ENCODE measurements around the gene TBX1. TPM values are rescaled to one million over a fixed set of nuclear protein-coding genes. Genes with fewer than 3 reads are reported as not detected.

The TBX1 gene
- total and polyA plus RNA-seq, 2 of the 13 experiments (the other 11 are each of a cell fraction or from before 2014, with no cell fraction given), result not detected

- in situ Hi-C loops (cut with HindIII; ENCODE audit: extremely low pct_ligation_motif_present, low pct_unique_long_range_greater_than_20kb) (no loop called here), intact Hi-C loops (cut with micrococcal nuclease; ENCODE audit: unreplicated experiment) (no loop called here)
- no peaks in the 10 kb centered on the region for H3K9me3 ChIP-seq (ENCODE audit: low read length)
- ChIA-PET POLR2A (no interaction called here), CTCF (ENCODE audit: low intra/inter-chr PET ratio, low total read pairs) (no interaction called here)
- WGBS (ENCODE audit: low lambda C conversion rate), result 63% methylated on average over 21 of the region's 24 CpGs
- FAIRE-seq (no peak), DNase-seq (ENCODE audit: low spot score) (no peak), ATAC-seq (no peak)
- H3K9ac ChIP-seq (ENCODE audit: insufficient read depth, low read depth, low read length), result no peak overlapping the region
- TF ChIP-seq DDIT3 (CRISPR knock-in tag; IDR thresholded peaks at IDR 0.05) (no peak), ZNF142 (CRISPR knock-in tag; IDR thresholded peaks at IDR 0.05) (no peak), ZNF850 (CRISPR knock-in tag; conservative IDR thresholded peaks at IDR 0.05) (no peak), POLR2AphosphoS2 (IDR thresholded peaks at IDR 0.05; ENCODE audit: low read depth, low read length) (no peak), ZNF350 (CRISPR knock-in tag; IDR thresholded peaks at IDR 0.05; ENCODE audit: borderline replicate concordance, low read depth) (no peak), ZNF543 (CRISPR knock-in tag; IDR thresholded peaks at IDR 0.05) (no peak), ELF3 (CRISPR knock-in tag; IDR thresholded peaks at IDR 0.05) (no peak), ZSCAN29 (CRISPR knock-in tag; conservative IDR thresholded peaks at IDR 0.05) (no peak), ZNF816 (CRISPR knock-in tag; IDR thresholded peaks at IDR 0.05; ENCODE audit: borderline replicate concordance) (no peak)
- H2AFZ ChIP-seq (ENCODE audit: low read length), result no peak overlapping the region
- H3K79me2 ChIP-seq (ENCODE audit: insufficient read depth, low read length), result no peaks in the 10 kb centered on the region
- H3K27ac ChIP-seq (ENCODE audit: extremely low read length, insufficient read depth, low read length), result no peak overlapping the region
- BruUV-seq (replicated peaks), result no TSS peak
- no peak overlapping the region for H3K4me2 ChIP-seq (ENCODE audit: low read depth, low read length)
- H3K4me3 ChIP-seq (replicated peaks in 1 of 3; ENCODE audit: insufficient read depth in 1 of 3, low read depth in 2 of 3, low read length in 3 of 3), result no peak overlapping the region
- no peaks in the 10 kb centered on the region for H3K4me1 ChIP-seq (ENCODE audit: insufficient read depth, low read length)
- H3K27me3 ChIP-seq (ENCODE audit: control insufficient read depth in 1 of 2, insufficient read depth in 2 of 2, low read length in 2 of 2), result no peaks in the 10 kb centered on the region
- no peaks in the 10 kb centered on the region for H3K36me3 ChIP-seq (replicated peaks in 1 of 2; ENCODE audit: control insufficient read depth in 1 of 2, insufficient read depth in 2 of 2, low read length in 2 of 2)
- no peaks in the 10 kb centered on the region for H4K20me1 ChIP-seq (ENCODE audit: insufficient read depth, low read length)
Measured at GRCh38 chr22:19797086-19798002, 36.8 kb downstream of the TBX1 start.
